Right kidney (tissue), 1 donor: ENCODE measurements around the gene IGHMBP2.
"Not testable (repeated sequence)": the region's sequence is repeated elsewhere in the genome, so short reads cannot be mapped to it uniquely, and the experiment has no call there.

Source experiments
- DNase-seq: peaks from one replicate; pipeline ENCODE4 v3.0.0-alpha.2; 2016

IGHMBP2 gene

GRCh38 chr11:68962527-68963250 lies 59.0 kb downstream of the IGHMBP2 start:
- DNase-seq, result no peak

- DNase-seq, result no peak
These were observed 60.1 kb downstream of the IGHMBP2 start for GRCh38 chr11:68963779-68964178.

GRCh38 chr11:68965901-68966853 lies 62.5 kb downstream of the IGHMBP2 start:
- DNase-seq, result no peak

- DNase-seq, result no peak
These were observed 63.4 kb downstream of the IGHMBP2 start for GRCh38 chr11:68966894-68967780.

GRCh38 chr11:68968306-68969250 lies 64.9 kb downstream of the IGHMBP2 start:
- no peak for DNase-seq

GRCh38 chr11:68969386-68969785 lies 65.7 kb downstream of the IGHMBP2 start:
- no peak for DNase-seq

- no peak for DNase-seq
These were observed 67.4 kb downstream of the IGHMBP2 start for GRCh38 chr11:68970921-68971636.

- DNase-seq, result no peak
These were observed 69.5 kb downstream of the IGHMBP2 start for GRCh38 chr11:68973219-68973618.

- DNase-seq, result not testable (repeated sequence)
These were observed 70.0 kb downstream of the IGHMBP2 start for GRCh38 chr11:68973706-68974105.

- no peak for DNase-seq
These were observed 70.9 kb downstream of the IGHMBP2 start for GRCh38 chr11:68974421-68975194.

- no peak for DNase-seq
These were observed 72.4 kb downstream of the IGHMBP2 start for GRCh38 chr11:68976095-68976494.

GRCh38 chr11:68976563-68976962 lies 72.9 kb downstream of the IGHMBP2 start:
- DNase-seq, result no peak

GRCh38 chr11:68977781-68978625 lies 74.3 kb downstream of the IGHMBP2 start:
- no peak for DNase-seq

GRCh38 chr11:68978626-68978930 lies 74.9 kb downstream of the IGHMBP2 start:
- DNase-seq, result no peak

GRCh38 chr11:68978931-68979594 lies 75.4 kb downstream of the IGHMBP2 start:
- no peak for DNase-seq

GRCh38 chr11:68979931-68980775 lies 76.5 kb downstream of the IGHMBP2 start:
- no peak for DNase-seq

GRCh38 chr11:68980776-68981065 lies 77.0 kb downstream of the IGHMBP2 start, which contains the start of gene MRGPRD:
Gene MRGPRD (minus strand): TSS chr11:68980986. CDS start chr11:68980986, 0 bp downstream.
- DNase-seq, result no peak
